Erythroblast (primary cell): ENCODE data around the gene ANK3.

Experiments
- DNase-seq, 2 experiments: peaks; one replicate each; lab custom pipeline; 2025; lab: John Stamatoyannopoulos, UW
- GATA1 ChIP-seq: IDR thresholded peaks from 2 replicates; pipeline ENCODE4 v1.6.1; 2011; ENCODE audit warnings: low read depth, mild to moderate bottlenecking, control low read depth, low read length, moderate library complexity
- POLR2A ChIP-seq: IDR thresholded peaks from 2 replicates; pipeline ENCODE4 v1.6.1; 2011; ENCODE audit warnings: mild to moderate bottlenecking, low read length

Gene ANK3

GRCh38 chr10:60122190-60122589 is 267.5 kb downstream of the ANK3 start:
- TF ChIP-seq GATA1 (no peak), POLR2A (no peak)
- DNase-seq, result no peak

- peak; percentile 3 to 10 for DNase-seq
- TF ChIP-seq POLR2A (no peak), GATA1 (no peak)
Observed at GRCh38 chr10:60114765-60115586, 274.7 kb downstream of the ANK3 start.

GRCh38 chr10:60110739-60111138 is 278.9 kb downstream of the ANK3 start:
- TF ChIP-seq POLR2A, result no peak
- no peak for TF ChIP-seq GATA1
- DNase-seq, result no peak

- TF ChIP-seq GATA1, result no peak
- no peak for TF ChIP-seq POLR2A
- no peak for DNase-seq
Observed at GRCh38 chr10:60107308-60107976, 282.2 kb downstream of the ANK3 start.

- no peak for DNase-seq
- TF ChIP-seq GATA1 (no peak), POLR2A (no peak)
Observed at GRCh38 chr10:60105295-60105695, 284.4 kb downstream of the ANK3 start.

- no peak for TF ChIP-seq POLR2A
- TF ChIP-seq GATA1, result no peak
- no peak for DNase-seq
Observed at GRCh38 chr10:60101821-60102220, 287.9 kb downstream of the ANK3 start.

- peak; percentile 52 to 65 for DNase-seq
- TF ChIP-seq POLR2A, result no peak
- TF ChIP-seq GATA1, result no peak
Observed at GRCh38 chr10:60099998-60100747, 289.5 kb downstream of the ANK3 start.

GRCh38 chr10:60098677-60099601 is 290.7 kb downstream of the ANK3 start:
- TF ChIP-seq GATA1 (no peak), POLR2A (no peak)
- DNase-seq, result peak; percentile 3 to 12

GRCh38 chr10:60096761-60097513 is 292.7 kb downstream of the ANK3 start:
- TF ChIP-seq POLR2A (no peak), GATA1 (no peak)
- DNase-seq, result no peak

GRCh38 chr10:60093317-60093716 is 296.4 kb downstream of the ANK3 start:
- DNase-seq, result no peak
- TF ChIP-seq GATA1, result no peak
- TF ChIP-seq POLR2A, result no peak

GRCh38 chr10:60086862-60087261 is 302.8 kb downstream of the ANK3 start:
- no peak for DNase-seq
- TF ChIP-seq GATA1 (no peak), POLR2A (no peak)

GRCh38 chr10:60086421-60086820 is 303.3 kb downstream of the ANK3 start:
- TF ChIP-seq GATA1 (no peak), POLR2A (no peak)
- DNase-seq, result no peak

- no peak for TF ChIP-seq POLR2A
- TF ChIP-seq GATA1, result no peak
- no peak for DNase-seq
Observed at GRCh38 chr10:60082744-60083344, 306.8 kb downstream of the ANK3 start.
